ENCODE data around the gene ALCAM.

Gene ALCAM

DNA sequence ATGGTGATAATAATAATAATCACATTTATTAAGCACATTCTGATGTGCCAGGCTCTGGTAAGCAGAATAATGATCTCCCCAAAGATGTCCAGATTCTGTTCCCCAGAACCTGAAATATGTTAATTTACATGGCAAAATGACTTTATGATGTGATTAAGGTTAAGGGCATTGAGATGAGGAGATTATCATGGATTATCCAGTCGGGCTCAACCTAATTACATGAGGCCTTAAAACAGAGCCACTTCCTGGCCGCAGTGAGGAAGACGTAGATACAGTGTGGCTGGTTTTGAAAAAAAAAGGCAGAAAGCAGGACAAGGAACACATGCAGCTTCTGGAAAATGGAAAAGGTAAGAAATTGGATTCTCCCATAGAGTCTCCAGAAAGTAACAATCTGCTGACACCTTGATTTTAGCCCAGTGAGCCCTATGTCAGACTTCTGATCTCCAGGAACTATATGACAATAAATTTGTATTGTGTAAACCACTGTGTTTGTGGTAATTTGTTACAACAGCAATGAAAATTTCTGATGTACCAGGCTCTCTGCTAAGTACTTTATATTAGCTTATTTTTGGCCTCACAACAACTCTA is 126.7 kb downstream of the ALCAM start:
- no peak overlapping the region for H3K4me3 ChIP-seq (IDR thresholded peaks at IDR 0.05; ENCODE audit: insufficient read depth, low read depth, low read length)
- H3K27me3 ChIP-seq (ENCODE audit: insufficient read depth, low read depth), result no peaks in the 10 kb centered on the region
- no peaks in the 10 kb centered on the region for H3K4me1 ChIP-seq (ENCODE audit: low read depth, poor library complexity, severe bottlenecking)
- H3K9ac ChIP-seq, result no peak overlapping the region
- TF ChIP-seq, protein P1, sequence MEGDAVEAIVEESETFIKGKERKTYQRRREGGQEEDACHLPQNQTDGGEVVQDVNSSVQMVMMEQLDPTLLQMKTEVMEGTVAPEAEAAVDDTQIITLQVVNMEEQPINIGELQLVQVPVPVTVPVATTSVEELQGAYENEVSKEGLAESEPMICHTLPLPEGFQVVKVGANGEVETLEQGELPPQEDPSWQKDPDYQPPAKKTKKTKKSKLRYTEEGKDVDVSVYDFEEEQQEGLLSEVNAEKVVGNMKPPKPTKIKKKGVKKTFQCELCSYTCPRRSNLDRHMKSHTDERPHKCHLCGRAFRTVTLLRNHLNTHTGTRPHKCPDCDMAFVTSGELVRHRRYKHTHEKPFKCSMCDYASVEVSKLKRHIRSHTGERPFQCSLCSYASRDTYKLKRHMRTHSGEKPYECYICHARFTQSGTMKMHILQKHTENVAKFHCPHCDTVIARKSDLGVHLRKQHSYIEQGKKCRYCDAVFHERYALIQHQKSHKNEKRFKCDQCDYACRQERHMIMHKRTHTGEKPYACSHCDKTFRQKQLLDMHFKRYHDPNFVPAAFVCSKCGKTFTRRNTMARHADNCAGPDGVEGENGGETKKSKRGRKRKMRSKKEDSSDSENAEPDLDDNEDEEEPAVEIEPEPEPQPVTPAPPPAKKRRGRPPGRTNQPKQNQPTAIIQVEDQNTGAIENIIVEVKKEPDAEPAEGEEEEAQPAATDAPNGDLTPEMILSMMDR (conservative IDR thresholded peaks at IDR 0.05; ENCODE audit: low read depth, low read length), result no peak
- no peak overlapping the region for H2AFZ ChIP-seq (ENCODE audit: low read depth)
- H3K27ac ChIP-seq, result no peak overlapping the region
- H3K4me2 ChIP-seq, result no peak overlapping the region
- H3K36me3 ChIP-seq (ENCODE audit: insufficient read depth), result no peaks in the 10 kb centered on the region; the same call in 1 of the 2 replicates
- no peaks in the 10 kb centered on the region for H3K79me2 ChIP-seq (ENCODE audit: insufficient read depth, low read depth)
- H4K20me1 ChIP-seq (ENCODE audit: insufficient read depth), result no peaks in the 10 kb centered on the region

DNA sequence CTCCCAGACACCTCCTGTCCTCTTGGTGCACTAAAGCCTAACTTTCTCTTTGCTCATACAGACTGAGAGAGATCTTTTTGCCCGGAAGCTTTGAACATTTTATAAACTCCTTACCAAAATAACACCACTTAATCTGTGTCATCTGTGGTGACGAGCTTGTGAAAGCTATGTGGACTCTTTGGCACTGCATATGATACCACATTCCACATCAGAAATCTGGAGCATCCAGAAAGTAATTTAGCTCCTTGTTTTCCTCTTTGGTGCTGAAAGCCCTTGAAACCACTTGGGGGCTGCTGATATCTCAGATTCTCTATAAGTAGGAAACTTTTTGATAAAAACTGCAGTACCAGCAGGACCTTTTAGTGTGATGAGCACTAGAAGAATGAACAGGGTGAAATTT is 128.3 kb downstream of the ALCAM start:
- Histone ChIP-seq H3K27me3 (ENCODE audit: insufficient read depth, low read depth) (no peaks in the 10 kb centered on the region), H3K9ac (no peak overlapping the region), H3K4me3 (IDR thresholded peaks at IDR 0.05; ENCODE audit: insufficient read depth, low read depth, low read length) (no peak overlapping the region), H3K4me1 (ENCODE audit: low read depth, poor library complexity, severe bottlenecking) (no peaks in the 10 kb centered on the region), H4K20me1 (ENCODE audit: insufficient read depth) (no peaks in the 10 kb centered on the region), H3K4me2 (no peak overlapping the region), H3K79me2 (ENCODE audit: insufficient read depth, low read depth) (no peaks in the 10 kb centered on the region), H3K36me3 (ENCODE audit: insufficient read depth) (no peaks in the 10 kb centered on the region; the same call in 1 of the 2 replicates), H2AFZ (ENCODE audit: low read depth) (no peak overlapping the region), H3K27ac (no peak overlapping the region)
- TF ChIP-seq, protein P1 (conservative IDR thresholded peaks at IDR 0.05; ENCODE audit: low read depth, low read length), result no peak

DNA sequence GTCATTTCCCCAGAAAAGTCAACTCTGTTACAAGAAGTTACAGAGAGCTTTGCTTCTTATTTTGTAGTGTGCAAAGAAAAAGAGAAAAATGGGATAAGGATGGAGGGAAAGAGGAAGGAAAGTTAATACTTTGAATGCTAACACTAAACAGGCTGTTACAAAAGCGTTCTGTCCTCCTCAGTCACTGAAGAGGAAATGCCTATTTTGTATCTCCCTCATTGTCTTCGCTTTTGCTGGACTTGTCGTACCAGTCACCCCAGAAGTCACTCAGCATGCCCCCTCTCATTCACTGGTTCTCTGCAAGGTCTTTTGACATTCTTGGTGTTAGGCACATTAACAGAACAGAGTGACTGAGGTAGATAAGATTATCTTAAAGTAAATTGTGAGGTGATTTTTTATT is 129.6 kb downstream of the ALCAM start:
- no peak overlapping the region for H3K4me3 ChIP-seq (IDR thresholded peaks at IDR 0.05; ENCODE audit: insufficient read depth, low read depth, low read length)
- H3K79me2 ChIP-seq (ENCODE audit: insufficient read depth, low read depth), result no peaks in the 10 kb centered on the region

DNA sequence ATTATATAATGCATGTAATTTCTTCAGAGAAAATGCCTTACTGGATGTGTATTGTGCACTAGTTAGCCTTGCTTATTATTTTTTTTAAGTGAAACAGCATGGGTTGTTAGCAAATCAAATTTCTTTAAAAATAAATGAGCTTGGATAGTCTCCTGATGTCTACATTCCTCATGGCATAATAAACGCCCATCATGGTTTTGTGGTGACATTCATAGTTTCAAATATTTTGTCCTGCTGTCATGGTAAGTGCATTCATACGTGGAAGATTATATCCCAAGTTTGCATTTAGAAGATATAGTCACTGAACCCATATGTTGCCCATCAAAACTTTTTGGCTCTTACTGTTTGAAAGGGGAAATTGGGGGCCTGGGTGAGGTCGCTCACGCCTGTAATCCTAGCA is 130.7 kb downstream of the ALCAM start:
- Histone ChIP-seq H3K27ac (no peak overlapping the region), H2AFZ (ENCODE audit: low read depth) (no peak overlapping the region), H3K4me3 (IDR thresholded peaks at IDR 0.05; ENCODE audit: insufficient read depth, low read depth, low read length) (no peak overlapping the region), H3K79me2 (ENCODE audit: insufficient read depth, low read depth) (no peaks in the 10 kb centered on the region), H4K20me1 (ENCODE audit: insufficient read depth) (no peaks in the 10 kb centered on the region), H3K9ac (no peak overlapping the region), H3K4me1 (ENCODE audit: low read depth, poor library complexity, severe bottlenecking) (no peaks in the 10 kb centered on the region), H3K27me3 (ENCODE audit: insufficient read depth, low read depth) (no peaks in the 10 kb centered on the region), H3K4me2 (no peak overlapping the region), H3K36me3 (ENCODE audit: insufficient read depth) (no peaks in the 10 kb centered on the region; the same call in 1 of the 2 replicates)
- TF ChIP-seq, protein P1 (conservative IDR thresholded peaks at IDR 0.05; ENCODE audit: low read depth, low read length), result no peak

More for the DNA sequence above, 129.6 kb downstream of the ALCAM start:
- TF ChIP-seq, protein P1 (conservative IDR thresholded peaks at IDR 0.05; ENCODE audit: low read depth, low read length), result no peak
- no peaks in the 10 kb centered on the region for H3K4me1 ChIP-seq (ENCODE audit: low read depth, poor library complexity, severe bottlenecking)
- no peak overlapping the region for H2AFZ ChIP-seq (ENCODE audit: low read depth)
- no peaks in the 10 kb centered on the region for H4K20me1 ChIP-seq (ENCODE audit: insufficient read depth)
- H3K4me2 ChIP-seq, result no peak overlapping the region
- H3K27ac ChIP-seq, result no peak overlapping the region
- H3K9ac ChIP-seq, result no peak overlapping the region
- H3K36me3 ChIP-seq (ENCODE audit: insufficient read depth), result no peaks in the 10 kb centered on the region; the same call in 1 of the 2 replicates
- H3K27me3 ChIP-seq (ENCODE audit: insufficient read depth, low read depth), result no peaks in the 10 kb centered on the region

All from KMS-11 (cell line).